Bronchial epithelial cell (primary cell): ENCODE measurements around the gene C5orf22. TPM values are rescaled to one million over a fixed set of nuclear protein-coding genes. Genes with fewer than 3 reads are reported as not detected.
A peak's percentile ranks its signal among the peaks of the same experiment; 100 is the strongest.

Source experiments
- DNase-seq: peaks from one replicate; pipeline ENCODE4 v3.0.0-alpha.2; 2010; ENCODE audit warnings: low read depth
- FAIRE-seq: peaks from 2 replicates; lab custom pipeline; 2011; peaks lifted over from hg19 to GRCh38; lab: Jason Lieb, UNC
- H3K27me3 ChIP-seq: 2 replicates; pipeline ENCODE4 v1.5.1; 2011; ENCODE audit warnings: low read length; ENCODE audit not compliant: control insufficient read depth, insufficient read depth
- H3K36me3 ChIP-seq: 2 replicates; pipeline ENCODE4 v1.5.1; 2011; ENCODE audit warnings: low read length; ENCODE audit not compliant: control insufficient read depth, insufficient read depth
- H3K4me3 ChIP-seq: 2 replicates; pipeline ENCODE4 v1.5.1; 2011; ENCODE audit warnings: mild to moderate bottlenecking, low read depth, low read length, control low read depth
- total RNA-seq: library from RNA; depleted of rRNA; stranded (reverse); fragments of >200 nt; gene quantifications from 2 replicates; pipeline ENCODE4 v1.2.1, GENCODE V29; 2014
- TF ChIP-seq, protein P1 (sequence below): IDR thresholded peaks from 2 replicates; pipeline ENCODE4 v1.5.1; 2011; ENCODE audit warnings: mild to moderate bottlenecking, moderate library complexity, low read length, control low read depth, inconsistent platforms; ENCODE audit not compliant: insufficient read depth, severe bottlenecking

Gene C5orf22
- 15.5 and 15.7 TPM in 2 replicates for total RNA-seq

DNA sequence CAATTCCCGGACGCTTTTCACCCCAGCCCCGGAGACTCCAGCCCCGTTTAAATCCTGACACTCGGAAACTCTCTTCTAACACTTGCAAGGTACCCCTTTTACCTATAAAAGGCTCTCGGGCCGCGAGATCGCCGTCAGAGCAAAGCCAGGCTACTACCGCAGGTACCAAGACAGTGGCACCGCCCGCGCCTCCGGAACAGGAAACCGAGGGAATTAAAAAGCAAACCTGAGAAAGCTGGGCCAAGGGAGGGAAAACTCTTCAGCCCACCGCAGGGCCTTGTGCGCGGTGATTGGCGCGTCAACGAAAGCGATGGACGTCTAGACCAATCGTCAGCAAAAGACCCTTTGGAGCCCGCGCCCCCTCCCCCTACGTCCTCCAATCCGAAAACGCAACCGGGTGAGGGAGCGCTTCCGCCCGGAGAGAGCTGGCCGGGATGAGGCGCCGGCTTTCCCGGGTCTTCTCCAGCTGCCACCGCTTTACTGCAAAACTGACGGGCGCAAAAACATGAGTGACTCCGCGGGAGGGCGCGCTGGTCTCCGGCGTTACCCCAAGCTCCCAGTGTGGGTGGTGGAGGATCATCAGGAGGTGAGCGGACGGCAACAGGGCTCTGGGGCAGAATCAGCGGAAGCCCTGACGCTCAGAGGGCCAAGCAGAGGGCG, at the start of gene C5orf22, which contains the start of gene DROSHA:
Gene C5orf22 (plus strand): TSS at position 414 of the 660 bp plus-strand sequence. CDS start 92 bp downstream, at position 506.
Gene DROSHA (minus strand): TSS at position 206 of the 660 bp plus-strand sequence. CDS start 3,034 bp downstream, outside the sequence.
- peak; percentile 93 for DNase-seq
- no peak for FAIRE-seq
- Histone ChIP-seq H3K27me3 (no peaks in the 10 kb centered on the region), H3K4me3 (peak within 1 kb of the TSS; percentile 75), H3K36me3 (peaks cover 17% of the 10 kb centered on the region)
- TF ChIP-seq, protein P1, sequence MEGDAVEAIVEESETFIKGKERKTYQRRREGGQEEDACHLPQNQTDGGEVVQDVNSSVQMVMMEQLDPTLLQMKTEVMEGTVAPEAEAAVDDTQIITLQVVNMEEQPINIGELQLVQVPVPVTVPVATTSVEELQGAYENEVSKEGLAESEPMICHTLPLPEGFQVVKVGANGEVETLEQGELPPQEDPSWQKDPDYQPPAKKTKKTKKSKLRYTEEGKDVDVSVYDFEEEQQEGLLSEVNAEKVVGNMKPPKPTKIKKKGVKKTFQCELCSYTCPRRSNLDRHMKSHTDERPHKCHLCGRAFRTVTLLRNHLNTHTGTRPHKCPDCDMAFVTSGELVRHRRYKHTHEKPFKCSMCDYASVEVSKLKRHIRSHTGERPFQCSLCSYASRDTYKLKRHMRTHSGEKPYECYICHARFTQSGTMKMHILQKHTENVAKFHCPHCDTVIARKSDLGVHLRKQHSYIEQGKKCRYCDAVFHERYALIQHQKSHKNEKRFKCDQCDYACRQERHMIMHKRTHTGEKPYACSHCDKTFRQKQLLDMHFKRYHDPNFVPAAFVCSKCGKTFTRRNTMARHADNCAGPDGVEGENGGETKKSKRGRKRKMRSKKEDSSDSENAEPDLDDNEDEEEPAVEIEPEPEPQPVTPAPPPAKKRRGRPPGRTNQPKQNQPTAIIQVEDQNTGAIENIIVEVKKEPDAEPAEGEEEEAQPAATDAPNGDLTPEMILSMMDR: no peak

DNA sequence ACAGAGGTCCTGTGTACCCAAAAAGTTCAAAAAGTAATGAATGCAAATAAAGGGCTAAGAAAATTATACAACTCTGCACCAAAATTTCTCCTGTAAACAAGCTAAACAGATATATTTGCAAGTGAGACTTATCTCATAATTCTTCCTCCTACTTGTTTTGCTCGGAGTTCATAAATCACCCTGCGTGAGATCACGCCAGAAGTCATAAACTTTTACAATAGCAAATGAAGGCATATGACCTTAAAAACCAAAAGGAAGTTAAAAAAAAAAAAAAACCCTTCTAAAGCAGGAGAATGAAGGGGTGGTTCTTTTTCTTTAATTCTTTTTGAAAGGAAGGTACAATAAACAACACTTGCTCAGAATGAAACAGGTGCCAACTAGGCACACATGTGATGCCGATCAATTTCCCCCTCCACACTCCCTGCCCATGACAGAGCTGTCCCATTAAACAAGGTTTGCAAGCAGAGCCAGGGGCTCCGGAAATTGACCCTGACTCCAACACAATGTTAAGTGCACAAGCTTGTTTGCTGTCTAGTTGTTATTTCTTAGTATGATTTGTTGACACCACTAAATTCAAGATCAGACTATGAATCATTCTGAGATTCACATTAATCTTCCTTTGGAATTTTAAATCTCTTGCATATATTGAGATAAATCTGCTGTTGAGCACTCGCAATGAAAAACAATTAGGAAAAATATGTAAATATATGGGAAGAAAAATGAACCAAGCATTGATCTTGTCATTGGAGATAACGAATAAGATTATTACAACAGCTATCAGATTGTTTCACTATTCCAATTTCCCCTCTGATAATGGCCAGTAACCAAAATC, 46.5 kb upstream of the C5orf22 start:
- FAIRE-seq: no peak

DNA sequence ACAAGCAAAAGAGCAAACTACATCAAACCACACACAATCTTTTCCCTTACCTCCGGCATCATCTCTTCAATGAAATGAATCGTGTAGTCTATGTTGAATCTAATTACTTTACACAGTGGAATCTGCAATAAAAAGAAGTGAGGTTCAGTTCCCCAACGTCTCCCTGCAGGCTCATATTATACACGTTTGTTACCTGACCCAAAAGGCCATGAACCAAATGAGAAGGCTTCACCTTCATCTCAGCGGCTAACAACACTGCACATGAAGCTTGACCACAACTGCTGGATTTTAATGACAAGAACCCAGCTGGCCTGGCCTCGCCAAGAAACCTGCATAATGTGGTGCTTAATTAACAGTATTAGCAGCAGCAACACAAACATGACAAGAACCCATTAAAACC, 45.7 kb upstream of the C5orf22 start:
- DNase-seq (no peak), FAIRE-seq (no peak)
- Histone ChIP-seq H3K27me3 (no peaks in the 10 kb centered on the region), H3K36me3 (peaks cover 7% of the 10 kb centered on the region), H3K4me3 (no peak overlapping the region)
- TF ChIP-seq, protein P1: no peak

More for the DNA sequence above, 46.5 kb upstream of the C5orf22 start:
- TF ChIP-seq, protein P1: no peak
- Histone ChIP-seq H3K27me3 (no peaks in the 10 kb centered on the region), H3K4me3 (no peak overlapping the region), H3K36me3 (peaks cover 7% of the 10 kb centered on the region)
- no peak for DNase-seq

DNA sequence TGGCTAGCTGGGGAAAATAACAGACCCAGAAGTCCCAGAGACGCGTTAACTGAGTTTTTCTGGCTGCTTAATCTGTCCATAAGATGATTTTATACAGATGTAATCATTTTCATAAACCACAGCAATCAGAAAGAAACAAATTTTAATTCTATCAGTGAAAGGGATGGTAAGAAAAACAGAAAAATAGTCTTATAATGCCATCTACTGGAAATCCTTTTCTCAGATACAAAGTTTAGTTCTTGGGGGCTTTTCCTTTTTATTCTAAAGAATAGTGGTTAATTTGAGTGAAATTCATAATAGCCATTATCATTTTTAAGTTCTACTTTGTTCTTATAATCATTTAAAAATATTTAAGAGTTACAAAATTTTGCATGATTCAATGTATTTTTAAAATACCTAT, 44.6 kb upstream of the C5orf22 start:
- no peak for DNase-seq
- H3K27me3 ChIP-seq: no peaks in the 10 kb centered on the region
- TF ChIP-seq, protein P1: no peak
- H3K4me3 ChIP-seq: no peak overlapping the region
- peaks cover 3% of the 10 kb centered on the region for H3K36me3 ChIP-seq
- FAIRE-seq: no peak

DNA sequence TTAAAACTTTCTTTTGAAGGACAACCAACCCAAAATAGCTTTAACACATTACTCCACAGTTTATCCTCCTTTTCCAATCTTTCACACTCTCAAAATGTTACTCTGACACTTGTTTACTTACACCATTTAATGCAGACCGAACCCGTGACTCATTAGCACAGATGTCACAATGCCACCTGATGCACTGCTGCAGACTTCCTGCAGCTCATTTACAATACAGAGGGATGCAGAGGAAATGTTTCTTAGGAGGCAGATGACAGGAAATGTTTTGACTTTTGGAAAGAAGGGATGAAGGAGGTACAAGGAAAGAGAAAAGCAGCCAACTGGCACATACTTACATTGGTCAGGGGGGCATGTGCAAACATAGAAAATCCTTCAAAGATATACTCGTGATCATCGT, 39.2 kb upstream of the C5orf22 start:
- H3K36me3 ChIP-seq: peaks cover 13% of the 10 kb centered on the region

More for the DNA sequence above, 39.2 kb upstream of the C5orf22 start:
- no peak for FAIRE-seq
- no peak overlapping the region for H3K4me3 ChIP-seq
- no peaks in the 10 kb centered on the region for H3K27me3 ChIP-seq
- peak; percentile 19 for DNase-seq
- TF ChIP-seq, protein P1: no peak
